ENCODE measurements around the gene AKAP5.
A peak's percentile ranks its signal among the peaks of the same experiment; 100 is the strongest.

Gene AKAP5

DNA sequence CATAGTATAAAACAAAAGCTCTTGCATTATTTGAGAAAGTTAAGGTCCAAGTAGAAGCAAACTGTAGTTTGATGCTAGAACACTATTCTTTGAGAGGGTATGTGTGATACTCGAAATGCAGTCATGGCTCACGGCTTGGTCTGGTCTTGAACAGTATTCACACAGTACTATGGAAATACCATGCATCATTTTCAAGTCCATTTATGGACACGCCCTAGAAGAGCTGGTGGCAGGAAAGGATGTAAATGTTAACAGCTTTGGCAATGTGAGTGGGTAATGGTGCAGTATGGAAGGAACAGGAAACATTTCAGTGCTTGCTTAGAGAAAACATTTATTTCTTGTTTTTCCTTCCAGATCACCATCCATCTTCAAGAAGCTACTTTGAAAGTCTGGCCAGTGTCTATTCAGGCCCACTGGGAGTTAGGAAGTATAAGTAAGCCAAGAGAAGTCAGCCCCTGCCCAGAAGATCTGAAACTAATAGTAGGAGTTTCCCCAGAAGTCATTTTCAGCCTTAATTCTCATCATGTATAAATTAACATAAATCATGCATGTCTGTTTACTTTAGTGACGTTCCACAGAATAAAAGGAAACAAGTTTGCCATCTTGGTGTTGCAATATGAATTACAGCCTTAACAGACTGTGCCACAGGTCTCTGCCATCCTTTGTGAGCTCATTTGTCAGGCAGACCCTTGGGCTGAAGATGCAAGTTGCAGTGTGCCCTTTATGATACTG, 5.7 kb upstream of the AKAP5 start:
- DNase-seq (ENCODE audit: low spot score), result no peak

DNA sequence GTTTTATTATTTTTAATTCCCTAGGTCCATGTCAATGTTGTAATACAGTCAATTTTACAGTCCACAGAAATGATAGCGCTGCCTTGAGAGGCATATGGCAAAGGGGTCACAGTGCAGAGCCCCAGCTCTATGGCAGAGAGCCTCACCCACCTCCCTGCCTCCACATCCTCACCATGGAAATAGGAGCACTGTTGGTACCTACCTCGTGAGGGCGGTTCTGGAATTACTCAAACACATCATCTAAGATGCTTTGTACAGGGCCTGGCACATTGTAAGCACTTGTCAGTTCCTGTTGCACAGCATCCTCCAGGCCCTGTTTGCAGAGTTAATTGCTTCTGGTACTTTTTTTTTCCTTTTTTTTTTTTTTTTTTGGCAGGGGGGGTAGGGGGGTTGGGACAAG, 4.1 kb upstream of the AKAP5 start:
- DNase-seq (ENCODE audit: low spot score), result no peak

DNA sequence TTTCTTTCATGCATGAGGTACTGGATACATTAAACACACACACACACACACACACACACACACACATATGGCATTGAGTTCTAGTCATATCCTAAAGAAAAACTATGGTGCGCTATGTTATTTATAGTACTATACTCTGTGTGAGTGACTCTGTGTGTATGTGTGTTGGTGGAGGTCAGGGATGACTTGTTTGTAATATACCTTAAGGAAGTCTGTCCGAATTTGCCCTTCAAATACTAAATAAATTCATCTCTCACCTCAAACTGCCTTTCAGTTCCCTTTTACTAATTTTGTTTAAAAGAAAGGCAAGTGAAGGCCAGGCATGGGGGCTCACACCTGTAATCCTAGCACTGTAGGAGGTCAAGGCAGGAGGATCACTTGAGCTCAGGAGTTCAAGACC, 2.1 kb upstream of the AKAP5 start:
- DNase-seq (ENCODE audit: low spot score), result no peak

DNA sequence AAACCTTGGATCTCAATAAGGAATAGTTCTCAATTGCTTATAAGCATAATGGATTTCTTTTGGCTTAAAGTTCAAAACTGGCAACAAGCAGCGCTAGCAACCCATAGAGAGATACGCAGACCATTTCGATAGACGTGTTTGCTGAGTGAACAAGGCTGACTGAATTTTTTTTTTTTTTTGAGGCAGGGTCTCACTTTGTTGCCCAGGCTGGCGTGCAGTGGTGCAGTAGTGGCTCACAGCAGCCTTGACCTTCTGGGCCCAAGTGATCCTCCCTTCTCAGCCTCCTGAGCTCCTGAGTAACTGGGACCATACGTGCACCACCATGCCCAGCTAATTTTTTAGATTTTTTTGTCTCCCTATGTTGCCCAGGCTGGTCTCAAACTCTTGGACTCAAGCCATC, 1.4 kb upstream of the AKAP5 start:
- no peak for DNase-seq (ENCODE audit: low spot score)

DNA sequence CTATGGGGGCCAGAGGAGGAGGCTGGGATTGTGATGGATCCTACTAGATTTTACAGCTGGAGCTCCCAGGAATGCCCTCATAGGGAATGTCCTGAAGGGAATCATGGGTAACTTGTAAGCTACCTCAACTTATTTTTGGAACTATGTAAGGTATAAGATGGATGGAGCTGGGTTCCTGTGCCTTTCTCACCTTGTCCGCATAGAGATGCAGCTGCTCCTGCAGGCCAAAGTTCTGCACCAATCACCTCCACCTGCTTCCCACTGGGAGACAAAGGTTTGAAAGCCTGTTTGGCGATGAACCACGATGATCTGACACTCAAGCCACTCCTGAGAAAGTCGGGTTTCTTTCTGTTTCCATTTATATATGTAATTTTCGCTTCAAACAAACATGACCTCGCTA, 648 bp upstream of the AKAP5 start:
- no peak for DNase-seq (ENCODE audit: low spot score)

DNA sequence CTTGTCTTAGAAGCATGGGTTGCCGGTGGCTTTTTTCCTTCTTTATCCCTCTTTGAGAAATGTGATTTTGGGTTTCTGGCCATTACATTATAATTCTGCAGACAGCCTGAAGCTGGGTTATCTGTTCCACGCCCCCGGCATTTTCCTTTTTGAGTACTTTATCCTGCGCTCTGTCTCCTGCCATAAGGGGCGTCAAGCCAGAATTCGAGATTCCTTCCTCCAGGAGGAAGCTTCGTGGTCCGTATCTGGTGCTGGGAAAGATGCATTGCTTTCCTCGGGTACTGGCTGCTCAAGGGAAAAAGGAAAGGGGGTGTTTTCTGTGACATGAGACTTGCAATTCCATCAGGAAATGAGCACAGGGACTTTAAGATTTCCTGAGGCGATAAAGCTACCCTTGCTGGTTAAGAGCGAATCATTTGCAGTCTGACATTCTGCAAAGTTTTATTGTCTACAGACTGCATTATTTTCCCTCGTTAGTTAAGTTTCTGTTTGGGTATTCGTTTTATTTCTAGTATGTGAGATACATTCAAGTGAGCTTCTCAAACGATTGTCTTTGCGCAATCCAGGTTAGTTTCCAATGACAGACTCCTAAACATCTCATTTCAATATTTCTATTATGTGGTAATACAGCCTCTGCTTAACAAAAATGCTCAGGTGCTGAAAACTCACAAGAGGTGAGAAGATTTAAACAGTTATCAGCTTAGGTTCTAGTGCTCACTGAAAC, 694 bp downstream of the AKAP5 start:
- DNase-seq (ENCODE audit: low spot score), result peak; percentile 40

DNA sequence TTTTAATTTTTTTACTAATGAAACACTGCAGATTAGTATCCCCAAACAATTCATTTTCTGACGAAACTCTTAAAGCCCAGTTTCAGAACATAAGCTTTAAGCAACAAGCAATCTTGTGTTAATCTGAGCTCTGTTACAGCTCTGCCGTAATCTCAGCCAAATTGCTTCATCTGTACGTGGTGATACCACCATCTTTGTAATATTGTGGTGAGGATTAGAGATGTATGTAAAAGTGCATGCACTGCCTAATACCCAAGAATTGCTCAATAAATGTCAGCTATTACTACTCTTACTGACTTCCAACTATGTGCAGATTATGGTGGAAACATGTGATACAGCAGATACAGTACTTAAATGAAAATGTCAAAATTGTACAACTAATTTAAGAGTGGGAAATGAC, 1.8 kb downstream of the AKAP5 start:
- DNase-seq (ENCODE audit: low spot score), result no peak

DNA sequence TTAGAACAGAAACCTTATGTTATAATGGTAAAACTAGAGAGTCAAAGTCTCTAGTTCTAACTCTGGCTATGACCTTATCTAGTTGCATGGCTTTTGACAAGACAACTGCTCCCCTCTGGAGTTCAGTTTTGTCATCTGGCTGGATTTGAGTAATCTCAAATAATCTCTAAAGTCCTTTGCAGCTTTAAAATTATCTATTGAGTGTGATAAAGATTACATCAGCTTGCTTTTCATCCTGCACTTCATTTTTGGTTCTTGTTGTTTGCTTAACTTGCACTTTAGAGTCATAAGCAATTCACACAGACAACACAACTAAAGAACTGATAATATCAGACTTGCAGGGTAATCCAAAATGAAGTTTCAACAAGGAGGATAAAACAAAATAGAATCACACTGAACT, 2.3 kb downstream of the AKAP5 start:
- no peak for DNase-seq (ENCODE audit: low spot score)

DNA sequence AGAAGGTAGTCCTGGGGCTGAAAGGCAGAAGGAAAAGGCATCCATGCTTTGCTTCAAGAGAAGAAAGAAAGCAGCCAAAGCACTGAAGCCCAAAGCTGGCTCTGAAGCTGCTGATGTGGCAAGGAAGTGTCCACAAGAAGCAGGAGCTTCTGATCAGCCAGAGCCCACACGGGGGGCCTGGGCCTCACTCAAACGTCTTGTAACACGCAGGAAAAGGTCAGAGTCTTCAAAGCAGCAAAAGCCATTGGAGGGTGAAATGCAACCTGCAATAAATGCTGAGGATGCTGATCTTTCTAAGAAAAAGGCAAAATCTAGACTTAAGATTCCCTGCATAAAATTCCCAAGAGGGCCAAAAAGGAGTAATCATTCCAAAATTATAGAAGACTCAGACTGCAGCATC, 3.2 kb downstream of the AKAP5 start:
- no peak for DNase-seq (ENCODE audit: low spot score)

DNA sequence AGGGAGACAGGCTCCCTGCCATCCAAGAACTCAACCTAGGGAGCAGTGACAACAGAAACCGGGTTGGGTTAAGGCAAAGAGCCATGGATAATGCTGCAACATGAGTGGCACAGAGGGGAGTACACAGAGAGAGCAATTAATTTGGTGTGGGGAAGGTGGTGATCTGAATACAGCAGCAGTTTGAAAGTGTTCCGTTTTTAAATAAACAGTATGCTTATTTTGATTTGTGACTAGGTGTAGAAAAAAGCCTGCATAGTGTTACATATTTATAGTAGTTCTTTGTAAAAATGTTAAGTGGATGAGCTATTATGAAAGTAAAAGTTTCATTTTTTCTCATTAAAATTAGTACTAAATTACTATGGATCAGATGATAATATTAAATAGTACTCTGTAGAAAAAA, 8.7 kb downstream of the AKAP5 start:
- no peak for DNase-seq (ENCODE audit: low spot score)

DNA sequence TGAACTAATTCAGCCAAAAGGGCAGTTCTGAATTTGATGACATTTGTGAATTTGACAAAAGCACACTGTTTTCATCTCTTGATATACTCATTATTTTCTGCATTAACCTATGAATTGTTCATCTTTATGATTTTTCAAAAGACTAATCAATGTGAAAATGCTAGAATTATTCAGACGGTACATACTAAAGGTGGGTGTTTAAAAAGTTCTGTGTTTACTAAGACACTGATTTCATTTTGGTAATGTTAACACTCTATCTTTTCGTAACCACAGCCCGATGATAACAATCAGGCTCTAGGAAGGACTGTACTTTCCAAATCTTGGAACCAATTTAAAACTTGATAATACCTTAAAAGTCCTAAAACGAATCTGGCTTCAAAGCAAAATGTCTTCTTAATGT, 9.4 kb downstream of the AKAP5 start:
- no peak for DNase-seq (ENCODE audit: low spot score)

DNA sequence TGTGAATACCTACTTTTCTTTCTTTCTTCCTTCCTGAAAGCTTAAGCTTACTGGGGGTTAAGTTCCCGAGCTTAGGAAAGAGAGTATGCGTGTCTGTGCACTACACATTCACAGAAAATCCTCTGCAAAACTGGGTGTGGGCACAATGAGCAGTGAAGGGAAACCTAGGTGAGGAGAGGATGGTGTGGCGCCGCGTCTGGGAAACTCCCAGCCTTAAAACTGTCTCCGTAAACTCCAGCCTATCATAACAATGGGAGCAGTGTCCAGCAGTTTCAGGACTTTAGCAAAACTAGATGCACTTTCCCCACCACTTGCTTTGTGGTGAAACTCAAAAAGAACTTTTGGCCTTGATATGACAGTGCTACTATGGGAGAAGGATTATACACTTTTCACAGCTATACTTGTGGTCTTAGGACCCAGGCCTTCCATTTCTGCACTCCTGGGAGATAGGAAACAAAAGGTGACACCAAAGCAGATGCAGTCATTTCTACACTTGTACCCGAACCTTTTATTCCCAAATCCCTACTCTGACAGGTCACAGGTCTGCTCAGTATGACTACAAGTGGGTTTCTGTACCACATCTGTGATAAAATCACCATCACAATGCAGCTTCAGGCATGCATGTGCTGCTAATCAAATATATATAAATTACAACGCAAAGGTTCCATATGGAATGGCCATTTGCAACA, 10.4 kb downstream of the AKAP5 start:
- DNase-seq (ENCODE audit: low spot score), result no peak

DNA sequence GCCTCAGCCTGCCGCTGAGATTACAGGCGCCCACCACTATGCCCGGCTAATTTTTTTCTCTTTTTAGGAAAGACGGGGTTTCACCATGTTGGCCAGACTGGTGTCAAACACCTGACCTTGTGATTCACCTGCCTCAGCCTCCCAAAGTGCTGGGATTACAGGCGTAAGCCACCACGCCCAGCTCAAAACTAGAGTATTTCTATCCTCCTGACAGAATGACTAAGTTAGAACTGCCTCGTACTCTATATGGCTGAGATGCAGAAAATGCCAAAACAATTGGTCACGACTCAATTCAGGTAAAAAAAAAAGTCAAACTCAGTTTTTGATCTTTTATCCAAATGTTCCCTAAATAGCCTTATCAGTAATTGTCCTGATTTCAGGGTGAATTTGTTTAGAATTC, 11.1 kb downstream of the AKAP5 start:
- no peak for DNase-seq (ENCODE audit: low spot score)

DNA sequence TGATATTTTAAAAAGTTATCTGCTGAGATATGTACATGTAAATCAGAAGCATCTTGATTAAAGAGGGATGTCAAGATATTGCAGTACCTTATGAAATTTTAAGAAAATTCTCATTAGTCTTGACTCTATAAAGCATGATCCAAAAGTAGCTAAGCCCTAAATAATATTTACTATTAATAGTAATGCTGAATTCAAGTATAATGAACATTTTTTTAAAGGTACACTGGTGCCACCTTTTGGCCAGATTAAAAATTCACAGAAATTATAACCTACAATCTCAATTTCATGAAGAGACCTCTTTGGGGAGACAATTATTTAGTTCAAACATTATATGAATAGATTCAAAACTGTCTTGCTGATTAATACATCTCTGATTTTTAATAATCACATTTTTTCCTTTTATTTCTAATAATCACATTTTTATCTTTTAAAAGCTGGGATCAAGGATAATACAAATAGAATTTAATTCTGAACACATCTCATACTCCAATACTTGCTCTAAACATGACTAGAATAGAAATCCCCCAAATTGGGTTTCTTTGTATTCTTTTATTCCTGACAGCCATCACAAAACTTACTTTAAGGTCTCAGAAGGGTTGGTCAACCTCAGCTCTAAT, 13.4 kb downstream of the AKAP5 start:
- no peak for DNase-seq (ENCODE audit: low spot score)

DNA sequence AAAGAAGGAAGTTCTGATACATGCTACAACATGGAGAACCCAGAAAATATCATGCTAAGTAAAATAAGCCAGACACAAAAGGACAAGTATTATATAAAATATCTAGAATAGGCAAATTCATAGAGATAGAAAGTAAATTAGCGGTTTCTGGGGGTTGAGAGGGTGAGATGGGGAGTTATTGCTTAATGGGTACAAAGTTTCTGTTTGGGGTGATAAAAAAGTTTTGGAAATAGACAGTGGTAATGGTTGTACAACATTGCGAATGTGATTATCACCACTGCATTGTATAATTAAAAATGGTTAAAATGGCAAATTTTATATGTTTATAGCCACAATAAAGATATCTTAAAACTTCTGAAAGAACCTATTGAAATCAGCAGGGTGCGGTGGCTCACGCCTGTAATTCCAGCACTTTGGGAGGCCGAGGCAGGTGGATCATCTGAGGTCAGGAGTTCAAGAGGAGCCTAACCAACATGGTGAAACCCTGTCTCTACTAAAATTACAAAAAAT, 23.3 kb downstream of the AKAP5 start:
- no peak for DNase-seq (ENCODE audit: low spot score)

DNA sequence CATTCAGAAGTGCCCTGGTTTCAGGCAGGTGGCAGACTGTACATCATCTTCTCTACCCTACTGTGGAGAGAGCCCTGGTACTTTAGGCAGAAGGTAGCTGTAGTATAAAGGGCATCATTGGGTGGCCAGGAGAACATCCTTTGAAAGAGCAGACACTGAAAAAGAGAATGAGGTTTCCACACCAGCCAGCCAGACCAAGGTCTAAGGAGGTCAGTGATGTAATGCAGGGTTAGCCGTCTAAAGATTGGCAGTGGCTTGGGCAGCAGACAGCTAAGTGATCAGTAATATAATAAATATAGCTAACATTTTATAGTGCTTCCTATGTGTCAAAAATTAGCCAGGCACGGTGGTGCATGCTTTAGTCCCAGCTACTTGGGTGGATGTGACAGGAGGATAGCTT, 26.3 kb downstream of the AKAP5 start:
- DNase-seq (ENCODE audit: low spot score), result no peak

DNA sequence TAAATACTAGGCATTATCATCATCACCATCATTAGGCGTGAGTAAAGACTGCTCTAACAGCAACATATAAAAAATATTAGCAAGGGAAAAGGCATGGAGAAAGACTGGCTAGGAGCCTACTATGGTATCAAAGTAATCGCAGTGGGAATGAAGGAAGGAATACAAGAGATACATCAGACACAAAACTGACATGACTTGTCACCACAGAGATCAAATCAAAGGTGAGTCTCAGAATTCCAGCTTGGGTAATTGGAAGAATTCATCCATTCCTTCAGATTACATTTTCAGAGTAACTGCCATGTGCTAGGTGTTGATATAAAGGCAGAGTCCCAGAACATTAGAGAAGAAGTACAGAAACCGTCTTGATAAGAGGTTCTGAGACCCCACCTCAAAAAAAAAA, 28.2 kb downstream of the AKAP5 start:
- no peak for DNase-seq (ENCODE audit: low spot score)

DNA sequence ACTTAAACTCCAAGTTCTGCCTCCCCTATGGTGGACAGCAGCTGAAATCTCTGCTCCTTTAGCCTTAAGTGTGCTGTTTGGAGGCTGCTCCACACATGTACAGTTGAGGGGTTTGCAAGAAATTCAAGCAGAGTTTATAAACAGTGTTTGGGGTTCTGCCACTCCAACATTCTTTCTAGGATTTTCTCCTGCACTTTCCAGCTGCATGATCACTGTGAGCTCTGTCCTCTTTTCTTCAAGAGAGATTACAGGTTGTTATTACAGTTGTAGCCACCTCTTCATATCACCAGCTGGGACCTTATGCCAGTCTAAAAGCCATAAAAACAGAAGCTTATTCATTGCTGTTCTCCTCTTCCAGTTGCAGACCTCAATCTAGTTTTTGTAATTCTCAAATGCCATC, 30.0 kb downstream of the AKAP5 start:
- DNase-seq (ENCODE audit: low spot score), result no peak

DNA sequence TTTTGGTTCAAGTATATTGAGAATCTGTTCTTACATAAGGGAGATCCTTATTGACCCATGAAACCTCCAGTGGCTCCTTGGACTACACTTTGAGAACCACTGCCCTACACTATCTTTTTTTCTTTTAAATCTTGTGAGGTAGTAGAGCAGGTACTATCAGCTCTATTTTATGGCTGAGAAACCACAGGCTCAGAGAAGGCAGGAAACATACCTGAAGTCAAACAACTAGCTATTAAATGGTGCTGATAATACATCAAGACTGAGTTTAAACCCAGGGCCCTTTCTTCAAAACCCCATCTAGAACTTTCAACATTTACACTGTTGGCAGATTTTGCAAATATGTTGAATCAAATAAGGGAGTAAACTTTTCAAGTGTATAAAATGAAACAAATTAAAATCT, 31.5 kb downstream of the AKAP5 start:
- DNase-seq (ENCODE audit: low spot score), result no peak

DNA sequence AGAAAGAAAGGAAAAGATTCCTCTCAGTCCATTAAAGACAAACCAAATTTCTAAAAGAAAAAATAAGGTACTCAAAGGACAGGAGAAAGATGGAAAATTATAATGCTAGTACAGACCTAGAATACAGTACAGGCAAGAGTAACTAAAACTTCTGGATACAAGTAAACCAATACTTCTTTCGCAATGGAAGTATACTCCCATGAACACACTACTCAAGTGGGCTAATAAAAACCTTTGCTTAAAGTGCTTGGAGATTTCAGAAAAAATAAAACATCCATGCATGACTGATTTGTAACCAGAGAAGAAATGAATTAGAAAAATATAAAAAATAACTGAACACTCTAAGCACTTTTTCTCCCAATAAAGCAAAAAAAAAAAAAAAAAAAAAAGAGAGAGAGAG, 34.8 kb downstream of the AKAP5 start:
- DNase-seq (ENCODE audit: low spot score), result no peak

DNA sequence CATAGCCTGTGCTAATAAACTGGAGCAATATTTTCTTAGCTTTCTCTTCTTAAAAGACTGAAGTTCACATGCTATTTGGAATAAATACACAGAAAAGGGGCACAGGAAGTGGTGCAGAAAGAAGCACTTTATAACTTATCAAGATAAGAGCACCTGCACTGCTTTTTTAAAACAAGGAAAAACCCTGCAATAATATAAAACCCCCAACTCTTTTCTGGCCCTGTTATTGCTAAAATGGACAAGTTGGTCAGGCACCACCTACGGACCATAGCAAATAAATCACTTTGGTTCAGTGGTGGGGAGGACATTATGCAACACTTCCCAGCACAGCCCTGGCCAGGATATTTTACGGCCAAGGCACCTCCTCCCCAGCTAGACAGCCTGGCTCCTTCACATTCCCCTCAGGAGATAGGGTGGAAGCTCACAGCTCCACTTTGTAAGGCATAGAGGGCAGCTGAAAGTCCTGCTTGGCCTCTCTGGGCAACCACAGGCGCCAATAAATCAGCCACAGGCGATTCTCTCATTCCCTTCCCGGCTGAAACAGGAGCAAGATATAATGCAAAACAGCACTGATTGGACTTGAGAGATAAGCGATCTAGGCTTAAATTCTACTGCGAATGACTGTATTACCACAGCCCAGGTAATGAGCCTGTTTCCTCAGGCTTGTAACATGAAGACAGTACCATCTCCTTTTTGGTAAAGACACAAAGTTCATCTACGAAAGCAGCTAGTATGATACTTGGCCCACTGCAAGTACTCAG, 36.3 kb downstream of the AKAP5 start:
- no peak for DNase-seq (ENCODE audit: low spot score)

DNA sequence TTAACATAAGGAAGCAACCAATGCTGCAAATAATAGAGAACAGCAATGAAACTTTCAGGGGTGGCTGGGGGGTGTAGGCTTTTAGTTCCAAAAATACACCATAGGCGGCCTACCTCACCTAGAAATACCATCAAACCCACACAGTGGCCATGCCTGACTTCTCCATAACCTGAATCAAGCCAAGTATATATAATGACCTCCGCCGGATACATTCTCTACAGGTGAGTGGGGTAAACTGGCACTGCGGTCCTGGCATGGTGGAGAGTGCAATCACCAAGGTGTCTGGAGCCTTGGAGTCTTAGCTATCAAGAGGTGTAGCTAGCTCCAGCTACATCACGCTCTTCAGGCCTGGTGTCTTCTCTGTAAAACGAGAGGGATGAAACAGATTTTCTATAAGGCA, 37.2 kb downstream of the AKAP5 start:
- no peak for DNase-seq (ENCODE audit: low spot score)

Measured in Ammon's horn (tissue), 1 donor.